ENCODE measurements around the gene SRPX.

The SRPX gene

GRCh38 chrX:38138157-38138891 lies 82.3 kb downstream of the SRPX start:
- no peak for ATAC-seq

- ATAC-seq = no peak
Measured at GRCh38 chrX:38129366-38129765, 91.3 kb downstream of the SRPX start.

- no peak for ATAC-seq
Measured at GRCh38 chrX:38127961-38128360, 92.7 kb downstream of the SRPX start.

- ATAC-seq = no peak
Measured at GRCh38 chrX:38126179-38126578, 94.5 kb downstream of the SRPX start.

GRCh38 chrX:38124000-38124399 lies 96.7 kb downstream of the SRPX start:
- ATAC-seq = no peak

- ATAC-seq = no peak
Measured at GRCh38 chrX:38117485-38117884, 103.2 kb downstream of the SRPX start.

- no peak for ATAC-seq
Measured at GRCh38 chrX:38116706-38117105, 104.0 kb downstream of the SRPX start.

GRCh38 chrX:38112566-38112965 lies 108.1 kb downstream of the SRPX start:
- ATAC-seq = no peak

- no peak for ATAC-seq
Measured at GRCh38 chrX:38111196-38111595, 109.5 kb downstream of the SRPX start.

- ATAC-seq = no peak
Measured at GRCh38 chrX:38110231-38110630, 110.4 kb downstream of the SRPX start.

- ATAC-seq = no peak
Measured at GRCh38 chrX:38109042-38109898, 111.4 kb downstream of the SRPX start.

- no peak for ATAC-seq
Measured at GRCh38 chrX:38108364-38108763, 112.3 kb downstream of the SRPX start.

GRCh38 chrX:38106991-38107655 lies 113.5 kb downstream of the SRPX start:
- no peak for ATAC-seq

GRCh38 chrX:38105216-38105725 lies 115.4 kb downstream of the SRPX start:
- no peak for ATAC-seq

- no peak for ATAC-seq
Measured at GRCh38 chrX:38103857-38104812, 116.5 kb downstream of the SRPX start.

- ATAC-seq = no peak
Measured at GRCh38 chrX:38102875-38103274, 117.8 kb downstream of the SRPX start.

GRCh38 chrX:38102240-38102639 lies 118.4 kb downstream of the SRPX start:
- ATAC-seq = no peak

- no peak for ATAC-seq
Measured at GRCh38 chrX:38099688-38100087, 121.0 kb downstream of the SRPX start.

All from activated CD4-positive, CD25-positive, alpha-beta regulatory T cell treated with anti-CD3 and anti-CD28 coated beads, Interleukin-2, amount 50 U/mL, for 24 hours (primary cell).